G401 (cell line): ENCODE data around the gene TM4SF5. TPM values are rescaled to one million over a fixed set of nuclear protein-coding genes. Genes with fewer than 3 reads are reported as not detected.

Experiments
- DNase-seq: peaks from one replicate; pipeline ENCODE4 v3.0.0-alpha.2; 2015; ENCODE audit warnings: low spot score
- in situ Hi-C: cut with HindIII; loops from 2 replicates; pipeline ENCODE4 v1.10.0; 2016; ENCODE audit warnings: low sequenced_read_pairs, mixed read lengths
- total RNA-seq: library from RNA; depleted of rRNA; stranded (reverse); fragments of >200 nt; shearing (Covaris generic); gene quantifications from 2 replicates; pipeline ENCODE4 v1.2.3, GENCODE V29; 2014

TM4SF5 gene
- total RNA-seq, 1 experiment from 2014 or later = not detected

- in situ Hi-C loops = no loop called here
- DNase-seq = no peak
Measured at GRCh38 chr17:4743898-4744297, 27.8 kb upstream of the TM4SF5 start.

- in situ Hi-C loops = no loop called here
- no peak for DNase-seq
Measured at GRCh38 chr17:4744999-4745969, 26.4 kb upstream of the TM4SF5 start.

- no peak for DNase-seq
- in situ Hi-C loops = no loop called here
Measured at GRCh38 chr17:4747847-4748246, 23.8 kb upstream of the TM4SF5 start.

- no peak for DNase-seq
- in situ Hi-C loops = no loop called here
Measured at GRCh38 chr17:4748686-4749085, 23.0 kb upstream of the TM4SF5 start.

GRCh38 chr17:4750606-4751005 lies 21.1 kb upstream of the TM4SF5 start:
- no peak for DNase-seq

GRCh38 chr17:4751932-4752331 lies 19.8 kb upstream of the TM4SF5 start:
- in situ Hi-C loops = no loop called here
- no peak for DNase-seq

More at GRCh38 chr17:4750606-4751005, 21.1 kb upstream of the TM4SF5 start:
- in situ Hi-C loops = no loop called here

- in situ Hi-C loops = no loop called here
- no peak for DNase-seq
Measured at GRCh38 chr17:4753392-4753791, 18.3 kb upstream of the TM4SF5 start.

GRCh38 chr17:4759776-4760236 lies 11.9 kb upstream of the TM4SF5 start:
- no peak for DNase-seq
- in situ Hi-C loops = no loop called here

GRCh38 chr17:4764595-4764994 lies 7.1 kb upstream of the TM4SF5 start:
- in situ Hi-C loops = no loop called here
- peak; percentile 2 for DNase-seq

- no peak for DNase-seq
- in situ Hi-C loops = no loop called here
Measured at GRCh38 chr17:4766201-4766600, 5.5 kb upstream of the TM4SF5 start.

- no peak for DNase-seq
- in situ Hi-C loops = no loop called here
Measured at GRCh38 chr17:4766723-4767122, 5.0 kb upstream of the TM4SF5 start.

- no peak for DNase-seq
- in situ Hi-C loops = no loop called here
Measured at GRCh38 chr17:4768298-4768697, 3.4 kb upstream of the TM4SF5 start.

- in situ Hi-C loops = no loop called here
- no peak for DNase-seq
Measured at GRCh38 chr17:4769628-4770027, 2.1 kb upstream of the TM4SF5 start.

- in situ Hi-C loops = no loop called here
- DNase-seq = no peak
Measured at GRCh38 chr17:4772235-4772613, 538 bp downstream of the TM4SF5 start.

GRCh38 chr17:4777969-4778760 lies 6.5 kb downstream of the TM4SF5 start:
- in situ Hi-C loops = no loop called here
- no peak for DNase-seq

- in situ Hi-C loops = no loop called here
- no peak for DNase-seq
Measured at GRCh38 chr17:4780325-4780955, 8.8 kb downstream of the TM4SF5 start.

- DNase-seq = no peak
- in situ Hi-C loops = no loop called here
Measured at GRCh38 chr17:4782652-4783051, 11.0 kb downstream of the TM4SF5 start.

- no peak for DNase-seq
- in situ Hi-C loops = no loop called here
Measured at GRCh38 chr17:4785311-4786105, 13.8 kb downstream of the TM4SF5 start.

GRCh38 chr17:4786106-4786511 lies 14.4 kb downstream of the TM4SF5 start, which contains the start of gene VMO1:
Gene VMO1, minus strand, starts transcription at chr17:4786364. Its CDS starts 12 bp downstream, at chr17:4786352.
- peak; percentile 40 for DNase-seq
- in situ Hi-C loops = no loop called here
